Daoy (cell line): ENCODE data around the gene SCAF4. TPM values are rescaled to one million over a fixed set of nuclear protein-coding genes. Genes with fewer than 3 reads are reported as not detected.
"Not testable (repeated sequence)": the region's sequence is repeated elsewhere in the genome, so short reads cannot be mapped to it uniquely, and the experiment has no call there.

Source experiments
- DNase-seq: peaks from one replicate; pipeline ENCODE4 v3.0.0-alpha.2; 2015; ENCODE audit warnings: low read depth
- total RNA-seq: library from RNA; depleted of rRNA; stranded (reverse); fragments of >200 nt; shearing (Covaris generic); gene quantifications from 2 replicates; pipeline ENCODE4 v1.2.3, GENCODE V29; 2014

SCAF4 gene
- total RNA-seq, 1 experiment from 2014 or later, result 5.8 TPM

DNA sequence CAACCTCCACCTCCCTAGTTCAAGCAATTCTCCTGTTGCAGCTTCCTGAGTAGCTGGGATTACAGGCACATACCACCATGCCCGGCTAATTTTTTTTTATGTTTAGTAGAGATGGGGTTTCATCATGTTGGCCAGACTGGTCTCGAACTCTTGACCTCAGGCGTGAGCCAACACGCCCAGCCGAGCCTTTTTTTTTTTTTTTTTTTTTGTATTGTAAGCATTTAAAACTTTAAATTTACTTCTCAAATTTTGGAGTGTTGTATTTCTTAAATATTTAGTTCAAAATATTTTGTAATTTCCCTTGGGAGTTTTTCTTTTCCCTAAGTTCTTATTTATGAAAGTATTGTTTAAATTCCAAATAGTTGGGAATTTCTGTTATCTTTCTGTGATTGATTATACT, 9.2 kb upstream of the SCAF4 start:
- DNase-seq, result no peak

DNA sequence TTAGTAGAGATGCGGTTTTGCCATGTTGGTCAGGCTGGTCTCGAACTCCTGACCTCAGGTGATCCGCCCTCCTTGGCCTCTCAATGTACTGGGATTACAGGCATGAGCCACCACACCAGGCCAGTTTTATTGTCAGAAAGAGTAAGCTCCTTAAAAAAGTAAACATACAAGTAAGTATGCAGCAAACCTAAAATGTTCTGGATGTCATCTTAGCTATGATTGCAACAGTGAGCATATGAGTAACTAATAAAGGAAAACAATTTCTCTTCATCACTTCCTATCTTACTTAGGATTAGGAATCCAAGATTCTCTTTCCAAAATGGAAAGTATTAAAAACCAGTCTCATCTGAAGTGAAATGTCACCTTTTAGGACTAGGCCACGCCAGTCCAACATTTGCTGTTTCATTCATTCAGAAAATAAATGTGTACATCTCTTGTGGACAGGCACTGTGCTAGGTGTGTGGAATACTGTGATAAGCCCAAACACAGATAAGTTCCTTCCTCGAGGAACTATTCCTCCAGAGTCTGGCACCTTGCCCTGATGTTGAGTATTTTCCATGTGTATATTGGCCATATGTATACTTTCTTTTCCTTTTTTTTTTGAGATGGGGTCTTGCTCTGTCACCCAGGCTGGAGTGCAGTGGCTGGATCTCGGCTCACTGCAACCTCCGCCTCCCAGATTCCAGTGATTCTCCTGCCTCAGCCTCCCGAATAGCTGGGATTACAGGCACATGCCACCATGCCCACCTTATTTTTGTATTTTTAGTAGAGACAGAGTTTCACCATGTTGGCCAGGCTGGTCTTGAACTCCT, 5.9 kb upstream of the SCAF4 start:
- DNase-seq, result not testable (repeated sequence)

DNA sequence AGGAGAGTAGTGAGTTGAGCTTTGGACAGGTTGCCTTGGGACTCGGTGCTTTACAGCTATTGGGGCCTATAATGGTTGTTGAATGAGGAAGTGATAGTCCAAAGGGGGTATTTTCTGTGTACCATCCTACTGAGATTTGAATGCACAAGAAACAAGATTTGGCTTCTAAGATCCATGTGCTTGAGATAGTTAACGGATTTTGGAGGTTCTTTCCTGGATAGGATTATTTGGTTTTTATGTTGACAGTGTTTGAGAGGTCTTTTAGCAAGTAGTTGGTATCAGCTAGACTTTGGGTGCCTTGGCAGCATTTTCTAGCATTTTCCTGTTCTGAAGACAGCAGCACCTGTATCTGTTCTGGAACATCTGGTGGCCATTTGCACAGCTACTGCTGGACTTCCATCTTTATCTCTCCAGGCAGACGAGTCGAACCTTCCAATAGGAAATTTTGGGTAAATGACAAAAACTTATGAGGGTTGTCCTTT, 3.6 kb upstream of the SCAF4 start:
- DNase-seq, result no peak

DNA sequence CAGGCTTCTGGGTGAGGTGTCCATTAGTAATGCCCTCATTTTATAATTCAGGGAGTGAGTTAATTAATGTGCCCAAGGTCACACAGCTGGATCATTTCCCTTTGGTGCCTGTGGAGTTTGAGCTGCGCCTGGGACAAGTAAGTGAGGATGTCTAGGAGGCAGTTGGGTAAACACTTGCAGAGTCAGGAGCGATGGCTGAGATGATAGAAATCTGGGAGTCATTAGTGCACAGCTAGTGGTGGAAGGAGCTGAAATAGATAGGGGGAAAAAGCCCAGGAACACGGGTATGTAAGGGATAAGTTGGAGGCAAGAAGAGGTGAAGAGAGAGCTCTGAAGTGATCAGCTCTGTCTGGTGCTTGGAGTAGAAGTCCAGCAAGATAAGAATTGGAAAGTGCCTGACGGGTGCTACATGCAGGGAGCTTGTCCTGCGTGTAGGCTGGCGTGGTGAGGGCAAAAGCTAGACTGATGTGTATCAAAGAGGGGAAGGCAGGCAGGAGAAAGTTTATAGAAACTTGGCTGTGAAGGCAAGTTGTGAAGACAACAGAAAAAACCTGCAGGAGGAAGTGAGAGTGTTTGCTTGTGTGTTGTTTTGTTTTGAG, 1.7 kb upstream of the SCAF4 start:
- peak; percentile 37 for DNase-seq

- DNase-seq, result peak; percentile 37
Measured at GRCh38 chr21:31732597-31733550, 956 bp upstream of the SCAF4 start.

- DNase-seq, result peak; percentile 33
Measured at GRCh38 chr21:31731056-31731856, 662 bp downstream of the SCAF4 start.

GRCh38 chr21:31730712-31731055, 1.2 kb downstream of the SCAF4 start:
- DNase-seq, result peak; percentile 25

DNA sequence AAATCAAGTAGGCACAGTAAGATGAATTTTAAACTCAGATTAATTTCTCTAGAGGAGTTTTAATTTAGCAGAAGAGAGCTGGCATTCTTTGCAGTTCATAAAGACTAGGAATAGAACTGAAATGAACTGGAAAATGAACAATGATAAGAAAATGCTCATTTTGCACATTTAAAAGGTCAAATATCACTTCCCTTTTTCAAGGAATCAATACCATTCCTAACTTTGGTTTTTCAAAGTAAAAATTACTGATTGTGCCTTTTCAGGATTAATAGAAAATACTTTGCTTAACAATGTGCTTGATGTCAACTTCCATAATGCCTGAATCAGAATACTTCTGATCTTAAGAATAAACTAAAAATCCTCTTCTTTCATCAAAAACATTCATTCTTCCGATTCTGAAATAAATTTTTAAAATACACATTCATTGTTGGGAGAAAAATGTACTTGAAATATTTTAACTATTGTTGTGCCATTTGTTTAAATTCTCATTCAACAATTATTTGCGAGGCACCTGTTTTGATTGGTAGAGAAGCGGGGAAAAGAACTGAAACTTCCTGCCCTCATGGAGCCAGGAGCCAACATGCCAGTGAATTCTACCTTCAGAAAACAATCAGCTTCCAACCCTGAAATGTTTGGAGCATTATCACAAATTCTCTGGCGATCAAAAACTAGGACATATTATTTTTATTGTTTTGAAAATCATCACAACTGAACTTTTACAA, 2.1 kb downstream of the SCAF4 start:
- DNase-seq, result no peak

DNA sequence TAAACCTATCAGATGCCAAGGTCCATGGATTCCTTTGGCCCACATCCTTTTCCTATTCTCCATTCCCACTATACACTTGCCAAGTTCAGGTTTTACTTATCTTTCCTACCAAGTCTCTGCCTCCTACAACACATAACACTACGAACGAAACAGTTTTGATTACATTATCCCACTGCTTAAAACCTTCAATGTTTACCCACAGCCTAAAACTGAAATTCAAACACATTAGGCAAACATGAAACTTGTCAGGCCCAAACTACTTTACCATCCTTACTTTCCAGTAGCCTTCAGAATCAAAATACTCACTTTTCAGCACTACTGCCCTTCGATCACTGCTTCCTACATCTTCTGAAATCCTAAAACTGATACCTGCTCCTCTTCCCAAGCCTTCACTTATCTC, 3.0 kb downstream of the SCAF4 start:
- DNase-seq, result no peak

DNA sequence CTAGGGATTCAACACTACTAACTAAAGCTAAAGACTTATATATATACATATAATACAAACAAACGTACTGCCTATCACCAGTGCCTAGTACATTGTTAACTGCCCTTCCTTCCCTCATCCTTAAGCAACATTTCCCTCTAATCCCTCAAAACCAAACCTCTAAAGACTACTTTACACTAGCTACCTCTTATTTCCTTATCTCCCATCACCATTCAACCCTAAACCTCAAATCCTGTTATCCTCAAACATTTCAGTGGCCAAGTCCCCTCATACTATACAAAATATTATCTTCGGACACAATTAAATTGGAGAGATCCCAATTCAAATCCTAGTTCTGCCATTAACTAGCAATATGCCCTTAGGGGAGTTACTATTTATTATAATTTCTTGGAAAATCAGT, 3.7 kb downstream of the SCAF4 start:
- DNase-seq, result no peak

DNA sequence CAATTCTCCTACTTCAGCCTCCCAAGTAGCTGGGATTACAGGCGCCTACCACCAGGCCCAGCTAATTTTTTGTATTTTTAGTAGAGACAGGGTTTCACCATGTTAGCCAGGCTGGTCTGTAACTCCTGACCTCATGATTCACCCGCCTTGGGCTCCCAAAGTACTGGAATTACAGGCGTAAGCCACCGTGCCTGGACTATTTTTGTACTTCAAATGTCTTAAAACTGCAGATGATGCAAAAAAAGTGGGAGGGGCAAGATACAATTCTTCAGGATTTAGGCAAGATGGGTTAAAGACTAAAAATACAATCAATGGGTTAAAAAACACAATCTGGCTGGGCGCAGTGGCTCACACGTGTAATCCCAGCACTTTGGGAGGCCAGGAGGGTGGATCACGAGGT, 4.7 kb downstream of the SCAF4 start:
- no peak for DNase-seq

GRCh38 chr21:31726407-31726806, 5.5 kb downstream of the SCAF4 start:
- DNase-seq, result no peak

- DNase-seq, result no peak
Measured at GRCh38 chr21:31725202-31725839, 6.6 kb downstream of the SCAF4 start.

DNA sequence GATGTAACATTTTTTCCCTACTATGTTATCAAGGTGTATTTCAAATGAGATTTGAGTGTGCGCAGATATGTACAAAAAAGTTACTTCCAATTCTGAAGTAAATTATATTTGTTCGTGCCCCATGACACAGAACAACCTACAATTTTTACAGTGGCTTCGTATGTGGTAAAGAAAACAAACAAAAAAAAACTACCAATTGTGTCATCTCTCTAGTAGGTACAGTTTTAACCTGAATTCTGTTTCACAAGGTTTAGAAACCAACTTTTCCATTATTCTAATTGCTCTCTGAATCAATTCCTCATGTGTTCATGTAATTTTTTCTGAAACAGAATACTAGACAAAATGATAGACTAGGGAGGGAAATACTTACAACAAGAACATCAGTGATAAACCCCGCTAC, 7.4 kb downstream of the SCAF4 start:
- DNase-seq, result no peak

GRCh38 chr21:31721381-31721780, 10.5 kb downstream of the SCAF4 start:
- DNase-seq, result no peak

- no peak for DNase-seq
Measured at GRCh38 chr21:31720739-31721138, 11.2 kb downstream of the SCAF4 start.

DNA sequence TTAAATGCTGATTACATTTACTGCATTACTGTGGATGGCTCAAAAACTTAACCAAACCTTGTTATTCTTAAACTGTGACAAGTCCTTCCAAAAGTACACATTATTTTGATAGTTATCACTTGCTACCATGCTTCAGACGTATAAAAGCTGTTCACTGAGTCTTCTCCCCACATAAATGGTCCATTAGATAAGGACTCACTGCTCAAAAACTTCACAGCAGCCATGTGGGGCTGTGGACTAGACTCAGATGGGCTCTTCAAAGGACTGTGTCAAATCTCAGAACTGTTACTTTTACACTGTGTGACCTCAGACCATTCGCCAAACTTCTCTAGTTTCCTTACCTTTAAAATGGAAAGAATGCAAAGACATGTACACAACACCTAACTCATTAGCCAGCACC, 11.6 kb downstream of the SCAF4 start:
- DNase-seq, result no peak

GRCh38 chr21:31716106-31716505, 15.8 kb downstream of the SCAF4 start:
- no peak for DNase-seq

GRCh38 chr21:31714741-31715365, 17.1 kb downstream of the SCAF4 start:
- no peak for DNase-seq
